ENCODE results near the gene RAB44. TPM values are rescaled to one million over a fixed set of nuclear protein-coding genes. Genes with fewer than 3 reads are reported as not detected.

Gene RAB44
- total and polyA plus RNA-seq, 8 donors, result 0.06 to 0.37 (median 0.15) TPM

DNA sequence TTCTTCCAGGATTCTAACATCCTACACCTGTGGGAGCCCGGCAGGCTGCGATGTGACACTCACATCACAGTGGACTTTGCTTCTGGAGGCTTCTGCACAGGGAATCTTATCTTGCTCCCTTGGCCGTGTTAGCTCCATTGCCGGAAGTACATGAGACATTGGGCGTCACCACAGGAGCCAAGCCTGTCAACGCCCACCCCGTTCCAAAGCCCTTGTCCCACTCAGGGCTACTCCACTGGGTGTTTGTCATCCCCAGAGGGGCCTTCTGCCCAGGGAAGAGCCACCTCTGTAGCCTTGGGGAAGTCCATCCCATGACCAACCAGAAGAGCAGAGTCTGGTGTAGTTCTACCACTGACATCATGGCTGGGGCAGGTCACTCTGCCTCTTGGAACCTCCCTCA, 1.7 kb downstream of the RAB44 start:
- Histone ChIP-seq H3K27me3 (no peaks in the 10 kb centered on the region), H3K4me1 (peaks cover 0 to 44% of the 10 kb centered on the region in 2 donors), H3K4me3 (no peak overlapping the region), H3K27ac (no peak overlapping the region), H3K36me3 (no peaks in the 10 kb centered on the region), H3K9me3 (no peaks in the 10 kb centered on the region)
- ATAC-seq (no peak), DNase-seq (no peak)
- TF ChIP-seq, protein P1, sequence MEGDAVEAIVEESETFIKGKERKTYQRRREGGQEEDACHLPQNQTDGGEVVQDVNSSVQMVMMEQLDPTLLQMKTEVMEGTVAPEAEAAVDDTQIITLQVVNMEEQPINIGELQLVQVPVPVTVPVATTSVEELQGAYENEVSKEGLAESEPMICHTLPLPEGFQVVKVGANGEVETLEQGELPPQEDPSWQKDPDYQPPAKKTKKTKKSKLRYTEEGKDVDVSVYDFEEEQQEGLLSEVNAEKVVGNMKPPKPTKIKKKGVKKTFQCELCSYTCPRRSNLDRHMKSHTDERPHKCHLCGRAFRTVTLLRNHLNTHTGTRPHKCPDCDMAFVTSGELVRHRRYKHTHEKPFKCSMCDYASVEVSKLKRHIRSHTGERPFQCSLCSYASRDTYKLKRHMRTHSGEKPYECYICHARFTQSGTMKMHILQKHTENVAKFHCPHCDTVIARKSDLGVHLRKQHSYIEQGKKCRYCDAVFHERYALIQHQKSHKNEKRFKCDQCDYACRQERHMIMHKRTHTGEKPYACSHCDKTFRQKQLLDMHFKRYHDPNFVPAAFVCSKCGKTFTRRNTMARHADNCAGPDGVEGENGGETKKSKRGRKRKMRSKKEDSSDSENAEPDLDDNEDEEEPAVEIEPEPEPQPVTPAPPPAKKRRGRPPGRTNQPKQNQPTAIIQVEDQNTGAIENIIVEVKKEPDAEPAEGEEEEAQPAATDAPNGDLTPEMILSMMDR (IDR thresholded peaks at IDR 0.05), result no peak
- intact Hi-C loops (cut with DNase I), result no loop called here

DNA sequence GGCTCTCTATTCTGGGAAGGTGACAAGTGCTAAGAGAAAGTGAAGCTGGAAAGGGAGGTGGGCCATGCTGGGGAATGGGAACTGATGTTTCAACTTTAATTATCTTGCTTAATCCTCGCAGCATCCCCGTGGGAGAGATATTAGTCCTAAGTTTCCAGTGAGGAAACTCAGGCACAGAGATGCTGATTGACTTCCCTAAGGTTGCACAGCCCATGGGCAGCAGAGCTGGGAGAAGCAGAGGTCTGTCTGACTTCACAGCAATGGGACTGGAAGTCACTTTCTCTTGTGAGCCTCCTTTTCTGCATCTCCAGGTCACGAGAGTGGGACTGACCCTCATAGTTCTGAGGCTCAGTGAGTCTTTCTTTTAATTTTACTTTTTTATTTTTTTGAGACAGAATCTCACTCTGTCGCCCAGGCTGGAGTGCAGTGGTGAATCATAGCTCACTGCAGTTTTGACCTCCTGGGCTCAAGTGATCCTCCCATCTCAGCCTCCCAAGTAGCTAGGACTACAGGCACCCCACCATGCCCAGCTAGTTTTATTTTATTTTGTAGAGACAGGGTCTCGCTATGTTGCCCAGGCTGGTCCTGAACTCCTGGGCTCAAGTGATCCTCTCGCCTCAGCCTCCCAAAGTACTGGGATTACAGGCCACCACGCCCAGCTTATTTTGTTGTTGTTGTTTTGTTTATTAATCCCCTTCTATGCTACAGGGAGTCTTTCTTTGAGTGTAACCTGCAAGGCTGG, 2.6 kb downstream of the RAB44 start:
- Histone ChIP-seq H3K9me3 (no peaks in the 10 kb centered on the region), H3K4me3 (no peak overlapping the region), H3K36me3 (no peaks in the 10 kb centered on the region), H3K27ac (peak overlapping the region in 1 of 2 donors; percentile 3), H3K4me1 (peaks cover 0 to 44% of the 10 kb centered on the region in 2 donors), H3K27me3 (no peaks in the 10 kb centered on the region)
- DNase-seq (no peak), ATAC-seq (no peak)
- TF ChIP-seq, protein P1 (IDR thresholded peaks at IDR 0.05), result no peak
- intact Hi-C loops (cut with DNase I), result no loop called here

DNA sequence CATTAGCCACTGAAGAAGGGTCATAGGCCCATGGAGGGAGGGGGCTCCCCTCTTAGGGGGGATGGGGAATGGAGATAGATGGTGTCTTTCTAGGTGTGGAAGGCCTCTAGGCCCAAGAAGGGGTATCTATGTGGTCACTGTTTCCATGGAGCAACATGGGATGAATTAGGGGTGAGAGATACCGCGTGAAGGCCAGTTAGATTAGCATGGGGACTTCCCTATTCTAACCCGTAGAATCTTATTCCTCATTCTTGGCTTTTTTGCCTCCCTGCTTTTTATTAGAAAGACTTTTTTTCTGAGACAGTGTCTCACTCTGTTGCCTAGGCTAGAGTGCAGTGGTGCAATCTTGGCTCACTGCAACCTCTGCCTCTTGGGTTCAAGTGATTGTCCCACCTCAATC, 3.2 kb downstream of the RAB44 start:
- Histone ChIP-seq H3K4me1 (peaks cover 0 to 44% of the 10 kb centered on the region in 2 donors), H3K9me3 (no peaks in the 10 kb centered on the region), H3K27ac (peak overlapping the region in 1 of 2 donors; percentile 3), H3K27me3 (no peaks in the 10 kb centered on the region), H3K36me3 (no peaks in the 10 kb centered on the region), H3K4me3 (no peak overlapping the region)
- TF ChIP-seq, protein P1 (IDR thresholded peaks at IDR 0.05), result no peak
- no peak for DNase-seq
- intact Hi-C loops (cut with DNase I), result no loop called here
- peak; percentile 56 for ATAC-seq

DNA sequence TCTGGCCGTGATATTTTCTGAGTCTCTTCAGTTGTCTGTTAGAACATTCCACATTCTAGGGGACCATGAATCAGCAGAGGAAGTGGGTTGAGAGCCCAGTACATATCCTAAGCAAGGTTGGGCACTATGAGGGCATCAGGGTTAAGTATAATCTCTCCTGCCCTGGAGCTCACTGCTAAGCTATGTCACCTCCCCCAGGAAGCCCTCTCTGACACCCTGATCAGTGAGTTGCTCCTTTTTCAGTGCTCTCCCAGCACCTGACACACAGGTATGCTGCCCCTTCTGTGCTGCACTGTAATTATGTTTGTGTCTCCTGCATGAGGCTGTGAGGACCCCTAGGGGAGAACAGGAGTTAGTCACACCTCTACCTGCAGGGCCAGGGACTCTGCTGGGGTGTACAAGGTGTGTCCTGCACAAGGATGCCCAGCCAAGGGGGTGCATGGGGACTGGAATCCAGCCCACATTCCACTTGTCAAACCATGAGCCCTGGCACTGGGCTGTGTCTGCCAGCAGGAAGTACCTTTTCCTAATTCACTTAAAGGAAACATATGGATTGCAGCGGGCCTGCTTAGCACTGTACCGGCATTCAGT, 3.9 kb downstream of the RAB44 start:
- Histone ChIP-seq H3K4me3 (no peak overlapping the region), H3K36me3 (no peaks in the 10 kb centered on the region), H3K27ac (peak overlapping the region in 1 of 2 donors; percentile 3), H3K4me1 (peaks cover 0 to 44% of the 10 kb centered on the region in 2 donors), H3K27me3 (no peaks in the 10 kb centered on the region), H3K9me3 (no peaks in the 10 kb centered on the region)
- TF ChIP-seq, protein P1 (IDR thresholded peaks at IDR 0.05), result no peak
- DNase-seq (no peak), ATAC-seq (peak; percentile 67)
- intact Hi-C loops (cut with DNase I), result no loop called here

DNA sequence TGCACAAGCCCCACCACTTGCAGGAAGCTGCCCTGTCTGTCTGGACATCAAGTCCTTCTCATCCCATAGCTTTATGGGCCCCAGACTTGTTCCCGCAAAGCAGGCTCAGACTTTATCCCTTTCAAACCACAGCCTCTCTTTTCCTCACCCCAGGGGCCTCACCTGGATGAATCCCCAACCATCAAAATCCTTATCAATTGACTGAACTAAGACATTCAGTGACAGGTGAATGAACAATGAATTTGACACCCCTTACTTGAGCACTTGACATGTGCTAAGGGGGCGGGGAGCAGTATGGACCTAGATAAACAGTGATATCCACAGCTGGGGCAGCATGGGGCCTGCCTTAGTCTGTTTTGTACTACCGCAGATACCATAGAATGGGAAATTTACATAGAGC, 5.0 kb downstream of the RAB44 start:
- no peak overlapping the region for H3K4me3 ChIP-seq
- H3K36me3 ChIP-seq, result no peaks in the 10 kb centered on the region
- H3K27ac ChIP-seq, result no peak overlapping the region
- peaks cover 0 to 38% of the 10 kb centered on the region in 2 donors for H3K4me1 ChIP-seq
- H3K9me3 ChIP-seq, result no peaks in the 10 kb centered on the region
- no peaks in the 10 kb centered on the region for H3K27me3 ChIP-seq
- intact Hi-C loops (cut with DNase I), result no loop called here
- TF ChIP-seq, protein P1 (IDR thresholded peaks at IDR 0.05), result no peak
- no peak for DNase-seq
- no peak for ATAC-seq

Data from left lung (tissue), 10 donors.